NCI-H2227 (cell line): ENCODE results near the gene RIMS4.

Experiments
- DNase-seq: peaks from one replicate; lab custom pipeline; 2025; ENCODE audit not compliant: unreplicated experiment; lab: John Stamatoyannopoulos, UW

RIMS4 gene

GRCh38 chr20:44796758-44797457 is 13.4 kb downstream of the RIMS4 start:
- no peak for DNase-seq

- no peak for DNase-seq
These were observed 14.0 kb downstream of the RIMS4 start for GRCh38 chr20:44796311-44796710.

GRCh38 chr20:44795836-44796235 is 14.5 kb downstream of the RIMS4 start:
- peak; percentile 17 for DNase-seq

GRCh38 chr20:44792796-44793195 is 17.6 kb downstream of the RIMS4 start:
- no peak for DNase-seq

GRCh38 chr20:44790638-44791393 is 19.5 kb downstream of the RIMS4 start:
- DNase-seq, result peak; percentile 78

- no peak for DNase-seq
These were observed 21.5 kb downstream of the RIMS4 start for GRCh38 chr20:44788706-44789456.

GRCh38 chr20:44787299-44787698 is 23.0 kb downstream of the RIMS4 start:
- no peak for DNase-seq

- DNase-seq, result peak; percentile 24
These were observed 24.6 kb downstream of the RIMS4 start for GRCh38 chr20:44785768-44786167.

- DNase-seq, result no peak
These were observed 25.7 kb downstream of the RIMS4 start for GRCh38 chr20:44784688-44785087.

GRCh38 chr20:44781791-44782190 is 28.6 kb downstream of the RIMS4 start:
- DNase-seq, result no peak

GRCh38 chr20:44781118-44781517 is 29.2 kb downstream of the RIMS4 start:
- DNase-seq, result no peak

- DNase-seq, result no peak
These were observed 30.1 kb downstream of the RIMS4 start for GRCh38 chr20:44780226-44780625.

GRCh38 chr20:44776980-44777379 is 33.4 kb downstream of the RIMS4 start:
- no peak for DNase-seq

- no peak for DNase-seq
These were observed 37.1 kb downstream of the RIMS4 start for GRCh38 chr20:44773070-44773829.

- no peak for DNase-seq
These were observed 37.7 kb downstream of the RIMS4 start for GRCh38 chr20:44772636-44773035.

- no peak for DNase-seq
These were observed 39.2 kb downstream of the RIMS4 start for GRCh38 chr20:44771172-44771535.

- peak; percentile 18 for DNase-seq
These were observed 39.7 kb downstream of the RIMS4 start for GRCh38 chr20:44770484-44771171.

GRCh38 chr20:44769481-44769863 is 40.9 kb downstream of the RIMS4 start:
- no peak for DNase-seq

GRCh38 chr20:44768854-44769480 is 41.4 kb downstream of the RIMS4 start:
- DNase-seq, result no peak

- no peak for DNase-seq
These were observed 42.1 kb downstream of the RIMS4 start for GRCh38 chr20:44768256-44768655.
